DOHH2 (cell line): ENCODE measurements around the gene SLC2A11.

Experiments used
- EZH2phosphoT487 ChIP-seq: fragments of 200-600 bp; sonication (generic); IDR thresholded peaks from 2 replicates; pipeline ENCODE4 v1.6.1; 2017; ENCODE audit warnings: borderline replicate concordance, mild to moderate bottlenecking, antibody characterized with exemption, low read length, moderate library complexity, mixed read lengths
- TF ChIP-seq, protein P1 (sequence below): fragments of 200-600 bp; sonication (generic); IDR thresholded peaks from one replicate; pipeline ENCODE4 v1.5.1; 2014; ENCODE audit warnings: antibody characterized with exemption, mild to moderate bottlenecking, low read depth, low read length; ENCODE audit not compliant: poor library complexity, severe bottlenecking

DNA sequence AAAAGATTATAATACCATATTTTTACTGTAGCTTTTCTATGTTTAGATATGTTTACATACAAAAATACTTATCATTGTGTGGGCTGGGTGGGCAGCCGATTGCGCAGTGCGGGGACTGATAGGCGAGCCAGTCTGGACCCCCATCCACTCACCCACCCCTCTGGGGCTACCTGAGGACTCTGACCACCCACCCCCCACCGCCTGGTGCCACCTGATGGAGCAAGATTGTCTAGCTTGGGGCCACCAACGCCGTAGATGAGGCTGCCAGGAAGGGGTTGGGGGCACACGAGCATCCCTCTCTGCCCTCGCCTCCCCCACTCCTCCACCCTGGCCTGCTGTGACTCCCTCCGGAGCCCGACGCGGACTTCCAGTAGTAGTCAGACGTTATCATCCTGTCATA is 68.9 kb downstream of the SLC2A11 start:
- TF ChIP-seq, protein P1, sequence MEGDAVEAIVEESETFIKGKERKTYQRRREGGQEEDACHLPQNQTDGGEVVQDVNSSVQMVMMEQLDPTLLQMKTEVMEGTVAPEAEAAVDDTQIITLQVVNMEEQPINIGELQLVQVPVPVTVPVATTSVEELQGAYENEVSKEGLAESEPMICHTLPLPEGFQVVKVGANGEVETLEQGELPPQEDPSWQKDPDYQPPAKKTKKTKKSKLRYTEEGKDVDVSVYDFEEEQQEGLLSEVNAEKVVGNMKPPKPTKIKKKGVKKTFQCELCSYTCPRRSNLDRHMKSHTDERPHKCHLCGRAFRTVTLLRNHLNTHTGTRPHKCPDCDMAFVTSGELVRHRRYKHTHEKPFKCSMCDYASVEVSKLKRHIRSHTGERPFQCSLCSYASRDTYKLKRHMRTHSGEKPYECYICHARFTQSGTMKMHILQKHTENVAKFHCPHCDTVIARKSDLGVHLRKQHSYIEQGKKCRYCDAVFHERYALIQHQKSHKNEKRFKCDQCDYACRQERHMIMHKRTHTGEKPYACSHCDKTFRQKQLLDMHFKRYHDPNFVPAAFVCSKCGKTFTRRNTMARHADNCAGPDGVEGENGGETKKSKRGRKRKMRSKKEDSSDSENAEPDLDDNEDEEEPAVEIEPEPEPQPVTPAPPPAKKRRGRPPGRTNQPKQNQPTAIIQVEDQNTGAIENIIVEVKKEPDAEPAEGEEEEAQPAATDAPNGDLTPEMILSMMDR = no peak
- TF ChIP-seq EZH2phosphoT487 = no peak
